ENCODE results near the gene ME3.

ME3 gene

DNA sequence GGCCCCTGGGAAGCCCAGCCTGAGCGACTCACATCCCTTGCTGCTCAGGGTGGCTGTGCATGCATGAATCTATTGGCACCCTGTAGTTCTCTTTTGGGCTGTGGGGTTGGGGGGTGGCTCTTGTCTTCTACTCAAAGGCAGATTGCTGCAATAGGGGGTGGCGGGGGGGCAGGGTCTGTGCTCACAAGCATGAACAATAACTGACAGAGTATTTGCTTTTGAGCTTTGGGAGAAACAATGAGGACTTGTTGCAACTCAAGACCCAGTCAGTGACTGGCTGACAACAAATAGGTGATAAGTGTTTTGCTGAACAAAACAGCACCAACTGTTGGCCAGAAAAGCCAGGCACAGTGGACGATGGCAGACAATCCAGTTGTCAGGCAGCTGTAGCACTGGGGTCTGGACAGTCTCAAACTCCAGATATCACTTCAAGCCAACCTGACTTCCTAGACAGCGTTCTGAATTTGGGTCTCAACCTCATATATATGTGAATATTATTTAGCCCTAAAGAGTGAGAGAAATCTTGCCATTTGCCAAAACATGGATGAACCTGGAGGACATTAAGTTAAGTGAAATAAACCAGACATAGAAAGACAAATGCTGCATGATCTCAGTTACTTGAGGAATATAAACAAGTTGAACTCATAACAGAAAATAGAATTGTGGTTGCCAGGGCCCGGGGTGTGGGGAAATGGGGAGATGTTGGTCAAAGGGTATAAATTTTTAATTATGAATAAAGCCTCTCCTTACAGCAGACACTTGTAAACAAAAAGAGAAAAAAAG is 61.7 kb downstream of the ME3 start:
- no peak for DNase-seq
- Histone ChIP-seq H3K27ac (no peak overlapping the region), H3K36me3 (no peaks in the 10 kb centered on the region), H3K9me3 (no peaks in the 10 kb centered on the region), H3K27me3 (no peaks in the 10 kb centered on the region), H3K4me3 (no peak overlapping the region), H3K4me1 (peaks cover 0 to 33% (median 22%) of the 10 kb centered on the region in 4 donors)
- TF ChIP-seq, protein P1, sequence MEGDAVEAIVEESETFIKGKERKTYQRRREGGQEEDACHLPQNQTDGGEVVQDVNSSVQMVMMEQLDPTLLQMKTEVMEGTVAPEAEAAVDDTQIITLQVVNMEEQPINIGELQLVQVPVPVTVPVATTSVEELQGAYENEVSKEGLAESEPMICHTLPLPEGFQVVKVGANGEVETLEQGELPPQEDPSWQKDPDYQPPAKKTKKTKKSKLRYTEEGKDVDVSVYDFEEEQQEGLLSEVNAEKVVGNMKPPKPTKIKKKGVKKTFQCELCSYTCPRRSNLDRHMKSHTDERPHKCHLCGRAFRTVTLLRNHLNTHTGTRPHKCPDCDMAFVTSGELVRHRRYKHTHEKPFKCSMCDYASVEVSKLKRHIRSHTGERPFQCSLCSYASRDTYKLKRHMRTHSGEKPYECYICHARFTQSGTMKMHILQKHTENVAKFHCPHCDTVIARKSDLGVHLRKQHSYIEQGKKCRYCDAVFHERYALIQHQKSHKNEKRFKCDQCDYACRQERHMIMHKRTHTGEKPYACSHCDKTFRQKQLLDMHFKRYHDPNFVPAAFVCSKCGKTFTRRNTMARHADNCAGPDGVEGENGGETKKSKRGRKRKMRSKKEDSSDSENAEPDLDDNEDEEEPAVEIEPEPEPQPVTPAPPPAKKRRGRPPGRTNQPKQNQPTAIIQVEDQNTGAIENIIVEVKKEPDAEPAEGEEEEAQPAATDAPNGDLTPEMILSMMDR (IDR thresholded peaks at IDR 0.05), result no peak
- intact Hi-C loops (cut with DNase I; ENCODE audit: low total_unique reads), result no loop called here

DNA sequence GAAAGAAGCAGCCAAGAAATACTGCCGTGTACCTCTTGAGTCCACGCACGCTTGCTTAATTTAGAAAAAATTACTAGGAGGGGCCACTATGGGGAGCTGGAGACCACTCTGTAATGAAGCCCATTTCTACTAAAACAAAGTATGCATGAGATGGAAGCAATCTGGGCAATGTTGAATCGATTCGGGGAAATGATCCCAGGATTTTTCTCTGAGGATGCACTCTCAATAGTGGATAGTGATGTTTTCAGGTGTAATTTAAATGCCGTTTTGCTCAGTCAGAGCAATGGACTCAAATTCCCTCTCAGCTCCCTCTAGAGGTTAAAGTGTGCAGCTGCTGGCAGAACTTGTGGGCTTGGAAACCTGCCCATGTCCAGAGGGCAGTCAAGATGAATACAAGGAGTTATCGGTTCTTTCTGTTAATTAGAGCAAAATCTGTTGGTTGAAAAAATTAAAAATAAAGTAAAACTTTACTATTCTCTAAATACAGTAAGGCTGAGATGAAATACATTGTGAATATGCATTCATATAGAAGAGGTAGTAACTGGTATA is 64.1 kb downstream of the ME3 start:
- peak; percentile 58 to 79 for DNase-seq
- Histone ChIP-seq H3K4me3 (peak overlapping the region; percentile 21 to 25), H3K27ac (peak overlapping the region; percentile 42 to 44), H3K4me1 (peaks cover 0 to 33% (median 22%) of the 10 kb centered on the region in 4 donors), H3K36me3 (no peaks in the 10 kb centered on the region), H3K27me3 (no peaks in the 10 kb centered on the region), H3K9me3 (no peaks in the 10 kb centered on the region)
- intact Hi-C loops (cut with DNase I; ENCODE audit: low total_unique reads), result loop anchor here (5.0 kb wide), 1 partner anchor 209 kb away; no protein-coding TSS in a partner anchor
- TF ChIP-seq, protein P1 (IDR thresholded peaks at IDR 0.05), result peak; percentile 90 to 92

DNA sequence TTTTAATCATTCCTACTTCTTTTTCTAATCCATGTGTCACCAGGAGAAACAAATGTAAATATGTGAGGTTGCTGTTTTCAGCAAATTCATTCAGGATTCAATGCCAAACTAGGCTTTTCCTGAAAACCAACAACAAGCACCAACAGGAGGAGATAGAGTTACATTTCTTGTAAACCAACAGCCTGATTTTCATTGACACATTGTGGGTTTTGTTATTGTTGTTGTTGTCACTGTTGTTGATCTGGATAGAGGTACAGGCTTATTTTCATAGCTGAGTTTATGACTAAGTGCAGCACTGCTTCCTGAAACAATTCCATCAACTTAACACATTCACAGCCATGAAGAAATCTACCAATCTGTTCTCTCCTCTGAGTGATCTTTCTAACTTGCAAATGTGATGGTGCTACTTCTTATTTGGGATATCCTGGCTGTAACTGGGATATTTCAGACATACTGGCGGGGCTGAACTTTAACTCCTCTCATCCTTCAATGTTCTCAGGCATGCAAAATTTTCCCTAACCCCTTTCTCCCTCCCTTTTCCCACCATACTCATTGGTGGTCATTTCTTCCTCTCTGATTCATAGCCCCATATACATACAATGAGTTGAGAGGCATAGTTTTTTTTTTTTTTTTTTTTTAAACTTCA is 65.5 kb downstream of the ME3 start:
- Histone ChIP-seq H3K4me1 (peaks cover 0 to 33% (median 22%) of the 10 kb centered on the region in 4 donors), H3K4me3 (no peak overlapping the region), H3K9me3 (no peaks in the 10 kb centered on the region), H3K27me3 (no peaks in the 10 kb centered on the region), H3K27ac (peak overlapping the region; percentile 14 to 44), H3K36me3 (no peaks in the 10 kb centered on the region)
- no peak for DNase-seq
- intact Hi-C loops (cut with DNase I; ENCODE audit: low total_unique reads), result loop anchor here (5.0 kb wide), 1 partner anchor 210 kb away; no protein-coding TSS in a partner anchor
- TF ChIP-seq, protein P1 (IDR thresholded peaks at IDR 0.05), result no peak

DNA sequence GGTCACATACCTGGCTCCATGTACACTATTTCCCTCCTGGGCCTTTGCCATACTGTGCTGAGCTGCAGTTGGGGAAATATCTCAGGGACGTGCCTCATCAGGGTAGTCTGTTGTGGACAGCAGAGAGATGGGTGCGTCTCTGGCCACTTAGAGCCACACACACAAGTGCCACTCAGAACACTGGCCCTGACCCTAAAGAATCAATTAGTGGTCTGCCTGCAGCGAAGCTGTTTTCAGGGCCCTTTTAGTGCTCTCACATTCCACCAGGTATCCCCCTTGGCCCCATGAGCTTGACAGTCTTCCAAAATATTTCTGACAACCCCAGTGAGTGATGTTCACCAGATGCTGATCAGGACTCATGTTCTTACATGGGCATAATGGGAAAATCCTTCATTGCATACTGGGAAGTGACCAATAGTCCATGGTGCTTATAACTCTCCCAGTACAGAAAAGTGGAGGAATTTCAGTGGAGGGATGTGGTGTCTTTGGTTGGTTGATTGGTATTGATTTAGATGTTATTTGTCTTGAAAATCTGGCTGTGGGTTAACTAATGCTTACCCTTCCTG is 66.1 kb downstream of the ME3 start:
- Histone ChIP-seq H3K36me3 (no peaks in the 10 kb centered on the region), H3K4me1 (peaks cover 0 to 33% (median 22%) of the 10 kb centered on the region in 4 donors), H3K27me3 (no peaks in the 10 kb centered on the region), H3K27ac (peak overlapping the region; percentile 14 to 44), H3K9me3 (no peaks in the 10 kb centered on the region), H3K4me3 (no peak overlapping the region)
- DNase-seq, result no peak
- TF ChIP-seq, protein P1 (IDR thresholded peaks at IDR 0.05), result no peak
- intact Hi-C loops (cut with DNase I; ENCODE audit: low total_unique reads), result loop anchor here (5.0 kb wide), 1 partner anchor 211 kb away; no protein-coding TSS in a partner anchor

DNA sequence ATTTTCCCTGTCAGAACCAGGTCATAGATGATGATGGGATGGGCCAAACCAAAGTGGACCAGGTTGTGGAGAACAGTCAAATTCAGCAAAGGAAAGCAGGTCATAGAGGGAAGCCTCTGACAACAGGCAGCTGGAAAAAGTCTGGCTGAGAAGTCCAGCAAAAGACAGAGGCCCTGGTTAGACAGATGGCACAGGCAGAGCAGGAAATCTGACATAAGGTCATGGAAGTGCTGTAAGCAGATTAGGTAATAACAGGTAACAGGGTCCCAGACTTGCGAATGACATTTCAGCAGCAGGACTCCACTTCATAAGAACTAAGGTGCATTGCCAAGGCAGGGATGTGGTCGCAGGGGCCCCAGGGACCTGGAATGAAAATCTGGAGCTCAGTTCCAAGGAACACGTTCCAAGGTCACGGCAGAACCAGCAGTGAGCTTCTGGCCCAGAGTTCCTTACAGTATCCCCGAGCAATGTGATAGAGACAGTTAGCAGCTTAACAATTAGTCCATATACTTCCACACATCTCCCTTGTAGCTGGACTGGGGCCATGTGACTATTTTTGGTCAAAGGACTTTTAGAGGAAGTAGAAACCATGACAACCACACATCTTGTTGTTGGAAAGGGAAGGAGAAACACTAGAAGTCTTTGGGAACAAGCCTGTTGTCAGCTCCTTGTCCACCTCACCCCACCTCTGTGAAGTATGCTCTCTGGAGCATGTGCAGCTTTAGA is 75.4 kb downstream of the ME3 start:
- Histone ChIP-seq H3K4me1 (peaks cover 0 to 30% (median 19%) of the 10 kb centered on the region in 4 donors), H3K4me3 (no peak overlapping the region), H3K36me3 (no peaks in the 10 kb centered on the region), H3K27me3 (no peaks in the 10 kb centered on the region), H3K27ac (peak overlapping the region in 1 of 2 donors; percentile 35), H3K9me3 (no peaks in the 10 kb centered on the region)
- peak in 1 of 2 donors; percentile 52 for DNase-seq
- intact Hi-C loops (cut with DNase I; ENCODE audit: low total_unique reads), result no loop called here
- TF ChIP-seq, protein P1 (IDR thresholded peaks at IDR 0.05), result no peak
